Activated naive CD4-positive, alpha-beta T cell treated with anti-CD3 and anti-CD28 coated beads, Interleukin-2, amount 50 U/mL, for 24 hours (primary cell): ENCODE measurements around the gene ARHGAP21.
A peak's percentile ranks its signal among the peaks of the same experiment; 100 is the strongest.
"Not testable (repeated sequence)": the region's sequence is repeated elsewhere in the genome, so short reads cannot be mapped to it uniquely, and the experiment has no call there.

ENCODE experiments used
- H3K27ac Mint-ChIP-seq: one replicate; pipeline ENCODE4 v1.8.0; 2021; ENCODE audit warnings: mild to moderate bottlenecking, mixed read lengths
- H3K27me3 Mint-ChIP-seq: one replicate; pipeline ENCODE4 v1.8.0; 2021; ENCODE audit warnings: mixed read lengths
- H3K36me3 Mint-ChIP-seq: one replicate; pipeline ENCODE4 v1.8.0; 2021; ENCODE audit warnings: mixed read lengths
- H3K4me1 Mint-ChIP-seq: one replicate; pipeline ENCODE4 v1.8.0; 2021; ENCODE audit warnings: mixed read lengths
- H3K4me3 Mint-ChIP-seq: one replicate; pipeline ENCODE4 v1.8.0; 2021; ENCODE audit warnings: mild to moderate bottlenecking, mixed read lengths
- H3K9me3 Mint-ChIP-seq: one replicate; pipeline ENCODE4 v1.8.0; 2021; ENCODE audit warnings: mixed read lengths

ARHGAP21 gene

DNA sequence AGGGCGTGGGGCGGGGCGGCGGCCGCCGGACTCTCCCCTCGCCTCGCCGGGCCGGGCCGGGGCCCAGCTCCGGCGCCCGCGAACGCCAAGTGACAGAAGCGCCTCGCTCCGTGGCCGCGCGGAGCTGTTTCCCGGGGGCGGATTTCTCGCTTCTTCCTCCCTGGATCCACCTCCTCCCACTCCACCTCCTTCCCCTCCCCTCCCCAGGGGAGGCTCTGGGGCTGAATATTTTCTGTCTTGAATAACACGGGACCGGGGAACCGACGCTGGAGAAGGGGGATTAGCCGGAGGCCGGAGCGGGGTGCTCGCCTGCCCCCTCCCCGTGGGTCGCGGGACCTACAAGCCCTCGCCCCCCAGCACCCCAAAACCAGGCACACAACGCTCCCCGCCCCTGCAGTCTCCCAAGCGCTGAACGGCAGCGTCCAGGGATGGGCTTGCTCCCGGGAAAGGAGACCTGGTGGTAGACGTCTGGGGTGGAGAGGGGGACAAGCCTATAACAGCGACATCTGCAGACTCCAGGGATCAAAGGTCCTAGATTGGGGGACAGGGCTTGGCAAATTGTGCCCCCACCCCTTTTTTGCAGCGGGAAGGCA is at the start of gene ARHGAP21:
ARHGAP21 (minus strand) TSS at position 100 of the 593 bp plus-strand sequence. CDS start 1,988 bp downstream, outside the sequence.
- H3K36me3 Mint-ChIP-seq, result no peaks in the 10 kb centered on the region
- no peaks in the 10 kb centered on the region for H3K9me3 Mint-ChIP-seq
- peak within 1 kb of the TSS; percentile 74 for H3K27ac Mint-ChIP-seq
- peaks cover 26% of the 10 kb centered on the region for H3K4me1 Mint-ChIP-seq
- peak within 1 kb of the TSS; percentile 90 for H3K4me3 Mint-ChIP-seq
- H3K27me3 Mint-ChIP-seq, result no peaks in the 10 kb centered on the region

GRCh38 chr10:24771943-24772694 is 48.4 kb upstream of the ARHGAP21 start:
- Mint-ChIP-seq H3K27ac (no peak overlapping the region), H3K36me3 (no peaks in the 10 kb centered on the region), H3K4me1 (peaks cover 15% of the 10 kb centered on the region)

GRCh38 chr10:24764991-24765390 is 41.3 kb upstream of the ARHGAP21 start:
- H3K27ac Mint-ChIP-seq, H3K27me3 Mint-ChIP-seq, H3K36me3 Mint-ChIP-seq, H3K4me3 Mint-ChIP-seq, H3K4me1 Mint-ChIP-seq, H3K9me3 Mint-ChIP-seq: not testable (repeated sequence)

More at GRCh38 chr10:24771943-24772694, 48.4 kb upstream of the ARHGAP21 start:
- Mint-ChIP-seq H3K27me3 (no peaks in the 10 kb centered on the region), H3K4me3 (no peak overlapping the region), H3K9me3 (peaks cover 7% of the 10 kb centered on the region)

- peaks cover 6% of the 10 kb centered on the region for H3K4me1 Mint-ChIP-seq
- H3K27ac Mint-ChIP-seq, result no peak overlapping the region
- no peaks in the 10 kb centered on the region for H3K9me3 Mint-ChIP-seq
Measured at GRCh38 chr10:24762966-24763623, 39.4 kb upstream of the ARHGAP21 start.

GRCh38 chr10:24762161-24762924 is 38.7 kb upstream of the ARHGAP21 start:
- Mint-ChIP-seq H3K36me3 (no peaks in the 10 kb centered on the region), H3K27ac (no peak overlapping the region), H3K9me3 (no peaks in the 10 kb centered on the region), H3K27me3 (no peaks in the 10 kb centered on the region), H3K4me3 (no peak overlapping the region), H3K4me1 (peaks cover 6% of the 10 kb centered on the region)

More at GRCh38 chr10:24762966-24763623, 39.4 kb upstream of the ARHGAP21 start:
- no peaks in the 10 kb centered on the region for H3K36me3 Mint-ChIP-seq
- H3K27me3 Mint-ChIP-seq, result no peaks in the 10 kb centered on the region
- no peak overlapping the region for H3K4me3 Mint-ChIP-seq

- H3K27ac Mint-ChIP-seq, result no peak overlapping the region
- H3K27me3 Mint-ChIP-seq, result no peaks in the 10 kb centered on the region
- H3K36me3 Mint-ChIP-seq, result no peaks in the 10 kb centered on the region
- no peak overlapping the region for H3K4me3 Mint-ChIP-seq
- H3K4me1 Mint-ChIP-seq, result peaks cover 6% of the 10 kb centered on the region
- H3K9me3 Mint-ChIP-seq, result no peaks in the 10 kb centered on the region
Measured at GRCh38 chr10:24759672-24760071, 36.0 kb upstream of the ARHGAP21 start.

- H3K4me1 Mint-ChIP-seq, H3K27me3 Mint-ChIP-seq, H3K36me3 Mint-ChIP-seq, H3K9me3 Mint-ChIP-seq, H3K27ac Mint-ChIP-seq, H3K4me3 Mint-ChIP-seq: not testable (repeated sequence)
Measured at GRCh38 chr10:24758254-24758653, 34.6 kb upstream of the ARHGAP21 start.

DNA sequence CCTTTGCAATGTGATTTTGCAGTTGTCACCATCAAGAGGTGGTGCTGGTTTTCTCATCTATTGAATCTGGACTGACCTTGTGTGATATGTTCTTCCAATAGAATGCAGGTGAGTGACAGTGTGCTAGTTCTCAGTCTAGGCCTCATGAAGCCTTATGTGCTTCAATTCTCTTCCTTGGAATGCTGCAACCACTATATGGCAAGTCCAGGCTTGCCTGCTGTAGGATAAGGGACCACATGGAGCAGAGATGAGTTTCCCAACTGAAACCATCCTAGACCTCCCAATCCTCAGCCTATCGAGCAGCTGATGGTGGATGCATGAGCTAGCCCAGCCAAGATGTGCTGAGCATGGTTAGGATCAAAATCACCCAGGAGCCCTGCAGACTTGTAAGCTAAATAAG is 32.6 kb upstream of the ARHGAP21 start:
- Mint-ChIP-seq H3K36me3 (no peaks in the 10 kb centered on the region), H3K27me3 (no peaks in the 10 kb centered on the region), H3K4me1 (no peaks in the 10 kb centered on the region), H3K27ac (no peak overlapping the region), H3K4me3 (no peak overlapping the region), H3K9me3 (no peaks in the 10 kb centered on the region)

- no peak overlapping the region for H3K4me3 Mint-ChIP-seq
Measured at GRCh38 chr10:24751716-24752115, 28.0 kb upstream of the ARHGAP21 start.

DNA sequence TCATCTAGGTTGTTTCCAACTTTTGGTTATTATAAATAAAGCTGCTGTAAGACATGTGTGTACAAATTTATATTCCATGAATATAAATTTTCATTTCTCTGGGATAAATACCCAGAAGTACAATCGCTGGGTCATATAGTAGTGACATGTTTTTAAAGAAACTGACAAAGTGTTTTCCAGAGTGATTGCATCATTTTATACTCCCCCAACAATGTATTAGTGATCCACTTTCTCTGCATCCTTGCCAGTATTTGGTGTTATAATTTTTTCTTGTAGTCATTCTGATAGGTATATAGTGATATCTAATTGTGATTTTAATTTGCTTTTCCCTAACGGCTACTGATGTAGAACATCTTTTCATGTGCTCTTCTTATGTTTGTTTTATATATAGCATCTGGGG is 27.0 kb upstream of the ARHGAP21 start:
- Mint-ChIP-seq H3K9me3 (no peaks in the 10 kb centered on the region), H3K36me3 (peaks cover 1% of the 10 kb centered on the region), H3K4me1 (no peaks in the 10 kb centered on the region), H3K27ac (no peak overlapping the region), H3K27me3 (no peaks in the 10 kb centered on the region), H3K4me3 (no peak overlapping the region)

More at GRCh38 chr10:24751716-24752115, 28.0 kb upstream of the ARHGAP21 start:
- Mint-ChIP-seq H3K4me1 (no peaks in the 10 kb centered on the region), H3K36me3 (peaks cover 1% of the 10 kb centered on the region), H3K27ac (no peak overlapping the region), H3K9me3 (no peaks in the 10 kb centered on the region), H3K27me3 (no peaks in the 10 kb centered on the region)

- Mint-ChIP-seq H3K27ac (no peak overlapping the region), H3K4me3 (no peak overlapping the region), H3K27me3 (no peaks in the 10 kb centered on the region), H3K9me3 (no peaks in the 10 kb centered on the region), H3K36me3 (peaks cover 1% of the 10 kb centered on the region), H3K4me1 (peaks cover 5% of the 10 kb centered on the region)
Measured at GRCh38 chr10:24748214-24748613, 24.5 kb upstream of the ARHGAP21 start.

GRCh38 chr10:24744946-24745345 is 21.3 kb upstream of the ARHGAP21 start:
- H3K27me3 Mint-ChIP-seq, result no peaks in the 10 kb centered on the region
- peaks cover 5% of the 10 kb centered on the region for H3K4me1 Mint-ChIP-seq
- no peak overlapping the region for H3K27ac Mint-ChIP-seq
- H3K36me3 Mint-ChIP-seq, result no peaks in the 10 kb centered on the region
- H3K9me3 Mint-ChIP-seq, result no peaks in the 10 kb centered on the region
- H3K4me3 Mint-ChIP-seq, result no peak overlapping the region

- no peak overlapping the region for H3K4me3 Mint-ChIP-seq
- no peaks in the 10 kb centered on the region for H3K36me3 Mint-ChIP-seq
- H3K4me1 Mint-ChIP-seq, result peaks cover 5% of the 10 kb centered on the region
- no peaks in the 10 kb centered on the region for H3K27me3 Mint-ChIP-seq
- no peaks in the 10 kb centered on the region for H3K9me3 Mint-ChIP-seq
- H3K27ac Mint-ChIP-seq, result no peak overlapping the region
Measured at GRCh38 chr10:24740714-24741113, 17.0 kb upstream of the ARHGAP21 start.

GRCh38 chr10:24737001-24737400 is 13.3 kb upstream of the ARHGAP21 start:
- no peak overlapping the region for H3K27ac Mint-ChIP-seq
- H3K36me3 Mint-ChIP-seq, result no peaks in the 10 kb centered on the region
- H3K9me3 Mint-ChIP-seq, result no peaks in the 10 kb centered on the region
- no peaks in the 10 kb centered on the region for H3K27me3 Mint-ChIP-seq
- no peaks in the 10 kb centered on the region for H3K4me1 Mint-ChIP-seq
- no peak overlapping the region for H3K4me3 Mint-ChIP-seq

GRCh38 chr10:24731942-24732341 is 8.3 kb upstream of the ARHGAP21 start:
- Mint-ChIP-seq H3K4me3 (no peak overlapping the region), H3K4me1 (no peaks in the 10 kb centered on the region)

More at GRCh38 chr10:24731942-24732341, 8.3 kb upstream of the ARHGAP21 start:
- Mint-ChIP-seq H3K9me3 (no peaks in the 10 kb centered on the region), H3K36me3 (no peaks in the 10 kb centered on the region), H3K27me3 (no peaks in the 10 kb centered on the region), H3K27ac (no peak overlapping the region)
